Suppressor macrophage (primary cell): ENCODE data around the gene ARR3.
"Not testable (repeated sequence)": the region's sequence is repeated elsewhere in the genome, so short reads cannot be mapped to it uniquely, and the experiment has no call there.

Source experiments
- DNase-seq, 4 experiments: peaks; one replicate each; pipeline ENCODE4 v3.0.0-alpha.2; 2020 to 2022
- total RNA-seq, 17 experiments: gene quantifications; one replicate each; lab custom pipeline; 2026; ENCODE audit warnings: mixed read lengths in 6 of 17, inconsistent platforms in 3 of 17; lab: John Stamatoyannopoulos, UW

Gene ARR3
- total RNA-seq, result 0 to 0.77 (median 0) reads per million in 17 experiments

GRCh38 chrX:70268034-70268433 is at the start of gene ARR3:
TSS of gene ARR3 (plus strand) at chrX:70268334. CDS start at chrX:70269386, 1,052 bp downstream.
- no peak for DNase-seq

GRCh38 chrX:70219938-70220764 is 48.0 kb upstream of the ARR3 start:
- DNase-seq, result no peak

GRCh38 chrX:70226048-70226447 is 42.1 kb upstream of the ARR3 start:
- DNase-seq, result no peak

GRCh38 chrX:70226687-70227086 is 41.4 kb upstream of the ARR3 start:
- DNase-seq, result no peak

GRCh38 chrX:70231666-70232065 is 36.5 kb upstream of the ARR3 start:
- DNase-seq, result no peak

- DNase-seq, result no peak
Measured at GRCh38 chrX:70234355-70234754, 33.8 kb upstream of the ARR3 start, which contains the start of gene AWAT1. TSS of gene AWAT1 (plus strand) at chrX:70234655. CDS start at chrX:70234696, 41 bp downstream.

GRCh38 chrX:70240751-70241150 is 27.4 kb upstream of the ARR3 start:
- no peak for DNase-seq

GRCh38 chrX:70241501-70241900 is 26.6 kb upstream of the ARR3 start:
- no peak for DNase-seq

GRCh38 chrX:70243601-70244000 is 24.5 kb upstream of the ARR3 start:
- DNase-seq, result not testable (repeated sequence)

- DNase-seq, result no peak
Measured at GRCh38 chrX:70244881-70245280, 23.3 kb upstream of the ARR3 start.

GRCh38 chrX:70247252-70247651 is 20.9 kb upstream of the ARR3 start:
- no peak for DNase-seq

- no peak for DNase-seq
Measured at GRCh38 chrX:70252491-70252890, 15.6 kb upstream of the ARR3 start.

GRCh38 chrX:70253377-70254062 is 14.6 kb upstream of the ARR3 start:
- no peak for DNase-seq

- no peak for DNase-seq
Measured at GRCh38 chrX:70254063-70254400, 14.1 kb upstream of the ARR3 start.

GRCh38 chrX:70254909-70255308 is 13.2 kb upstream of the ARR3 start:
- no peak for DNase-seq

GRCh38 chrX:70255452-70255851 is 12.7 kb upstream of the ARR3 start:
- DNase-seq, result no peak

- peak in 1 of 4 experiments; percentile 2 for DNase-seq
Measured at GRCh38 chrX:70257423-70258288, 10.5 kb upstream of the ARR3 start.

- DNase-seq, result no peak
Measured at GRCh38 chrX:70260104-70260503, 8.0 kb upstream of the ARR3 start, which contains the start of gene P2RY4. TSS of gene P2RY4 (minus strand) at chrX:70260204. CDS start at chrX:70259624, 580 bp downstream.

- peak in 2 of 4 experiments; percentile 13 to 24 for DNase-seq
Measured at GRCh38 chrX:70262952-70263567, 5.1 kb upstream of the ARR3 start.

GRCh38 chrX:70264784-70265183 is 3.4 kb upstream of the ARR3 start:
- no peak for DNase-seq

- DNase-seq, result not testable (repeated sequence)
Measured at GRCh38 chrX:70274029-70274428, 5.9 kb downstream of the ARR3 start.

GRCh38 chrX:70279081-70279480 is 10.9 kb downstream of the ARR3 start:
- DNase-seq, result no peak
